Measurements from ENCODE around the gene PRH2. TPM values are rescaled to one million over a fixed set of nuclear protein-coding genes. Genes with fewer than 3 reads are reported as not detected.

Gene PRH2
- polyA plus RNA-seq, 3 donors: not detected

DNA sequence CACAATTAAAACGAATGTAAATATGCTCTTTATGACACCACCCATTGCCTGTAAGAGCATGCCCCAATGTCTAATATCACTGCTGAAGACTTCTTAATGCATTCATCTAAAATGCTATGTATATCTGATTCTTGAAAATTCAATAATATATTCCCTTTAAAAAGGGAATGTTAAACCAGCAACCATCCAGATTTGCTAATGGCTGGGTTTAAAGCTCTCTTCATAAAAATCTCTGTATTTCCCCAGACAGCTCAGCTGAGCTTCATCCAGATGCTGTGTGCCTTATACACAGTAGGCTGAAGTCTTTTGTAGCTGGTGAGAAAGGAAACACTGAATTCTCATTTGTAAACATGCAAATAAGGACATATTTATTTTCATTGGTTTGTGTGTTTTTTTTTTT is 10.1 kb downstream of the PRH2 start, which contains the start of gene TAS2R14:
Gene TAS2R14, minus strand, starts transcription at position 101 of the 400 bp plus-strand sequence. Its CDS starts 56 bp downstream, at position 45.
- no CpG with 5 or more reads among the region's 1 CpG for WGBS (ENCODE audit: insufficient coverage)
- no peak for DNase-seq
- Mint-ChIP-seq H3K27ac (no peak within 1 kb of the TSS), H3K4me1 (peaks cover 3% of the 10 kb centered on the region), H3K4me3 (no peak within 1 kb of the TSS), H3K36me3 (peaks cover 0 to 3% of the 10 kb centered on the region in 2 donors), H3K9me3 (peaks cover 0 to 1% (median 0%) of the 10 kb centered on the region in 7 donors), H3K27me3 (ENCODE audit: low read depth in 3 of 3) (peaks cover 0 to 1% (median 0%) of the 10 kb centered on the region in 3 donors)
- Histone ChIP-seq H3K9me3 (replicated peaks in 1 of 2; ENCODE audit: control insufficient read depth in 1 of 2, insufficient read depth in 1 of 2, low read length in 2 of 2) (no peaks in the 10 kb centered on the region), H4K20me1 (ENCODE audit: insufficient read depth, low read length) (no peaks in the 10 kb centered on the region), H3K4me3 (replicated peaks in 1 of 3; ENCODE audit: low read depth in 2 of 3, low read length in 3 of 3) (no peak within 1 kb of the TSS), H3K4me2 (replicated peaks; ENCODE audit: extremely low read depth, low read length, poor library complexity, severe bottlenecking) (no peak within 1 kb of the TSS), H3K27ac (ENCODE audit: low read depth in 1 of 2, low read length in 2 of 2) (no peak within 1 kb of the TSS), H3K36me3 (replicated peaks in 1 of 2; ENCODE audit: control insufficient read depth in 1 of 2, insufficient read depth in 2 of 2, low read length in 2 of 2) (no peaks in the 10 kb centered on the region), H3K4me1 (ENCODE audit: control insufficient read depth in 1 of 2, insufficient read depth in 2 of 2, low read length in 2 of 2) (no peaks in the 10 kb centered on the region), H3K27me3 (ENCODE audit: control insufficient read depth in 2 of 2, insufficient read depth in 2 of 2, low read length in 2 of 2) (no peaks in the 10 kb centered on the region), H2AFZ (ENCODE audit: insufficient read depth, low read depth, low read length, poor library complexity, severe bottlenecking) (no peak within 1 kb of the TSS), H3K9ac (ENCODE audit: insufficient read depth, low read length, poor library complexity, severe bottlenecking) (no peak within 1 kb of the TSS), H3K79me2 (ENCODE audit: insufficient read depth, low read length) (no peaks in the 10 kb centered on the region)
- intact Hi-C loops (cut with micrococcal nuclease): no loop called here
- TF ChIP-seq, protein P1, sequence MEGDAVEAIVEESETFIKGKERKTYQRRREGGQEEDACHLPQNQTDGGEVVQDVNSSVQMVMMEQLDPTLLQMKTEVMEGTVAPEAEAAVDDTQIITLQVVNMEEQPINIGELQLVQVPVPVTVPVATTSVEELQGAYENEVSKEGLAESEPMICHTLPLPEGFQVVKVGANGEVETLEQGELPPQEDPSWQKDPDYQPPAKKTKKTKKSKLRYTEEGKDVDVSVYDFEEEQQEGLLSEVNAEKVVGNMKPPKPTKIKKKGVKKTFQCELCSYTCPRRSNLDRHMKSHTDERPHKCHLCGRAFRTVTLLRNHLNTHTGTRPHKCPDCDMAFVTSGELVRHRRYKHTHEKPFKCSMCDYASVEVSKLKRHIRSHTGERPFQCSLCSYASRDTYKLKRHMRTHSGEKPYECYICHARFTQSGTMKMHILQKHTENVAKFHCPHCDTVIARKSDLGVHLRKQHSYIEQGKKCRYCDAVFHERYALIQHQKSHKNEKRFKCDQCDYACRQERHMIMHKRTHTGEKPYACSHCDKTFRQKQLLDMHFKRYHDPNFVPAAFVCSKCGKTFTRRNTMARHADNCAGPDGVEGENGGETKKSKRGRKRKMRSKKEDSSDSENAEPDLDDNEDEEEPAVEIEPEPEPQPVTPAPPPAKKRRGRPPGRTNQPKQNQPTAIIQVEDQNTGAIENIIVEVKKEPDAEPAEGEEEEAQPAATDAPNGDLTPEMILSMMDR (IDR thresholded peaks at IDR 0.05): no peak

DNA sequence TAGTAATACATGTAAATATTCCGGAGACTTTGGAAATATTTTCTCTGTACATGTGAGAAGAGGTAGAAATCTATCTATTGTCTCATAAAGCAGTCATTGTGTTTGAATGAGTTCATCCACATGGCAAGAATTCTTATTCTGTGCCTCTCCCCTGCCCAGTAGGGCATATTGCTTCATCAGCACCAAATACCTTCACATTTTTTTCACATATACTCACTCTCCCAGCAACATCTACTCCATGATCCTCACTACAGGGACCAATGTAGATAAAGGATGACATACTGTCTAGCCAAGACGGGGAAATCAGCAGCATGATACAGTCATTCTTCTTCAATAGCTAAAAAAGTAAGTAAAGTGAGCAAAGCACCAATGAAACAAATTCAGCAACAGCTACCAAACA is 11.4 kb downstream of the PRH2 start:
- Histone ChIP-seq H3K9ac (ENCODE audit: insufficient read depth, low read length, poor library complexity, severe bottlenecking) (no peak overlapping the region), H2AFZ (ENCODE audit: insufficient read depth, low read depth, low read length, poor library complexity, severe bottlenecking) (no peak overlapping the region), H4K20me1 (ENCODE audit: insufficient read depth, low read length) (no peaks in the 10 kb centered on the region), H3K4me2 (replicated peaks; ENCODE audit: extremely low read depth, low read length, poor library complexity, severe bottlenecking) (no peak overlapping the region), H3K27me3 (ENCODE audit: control insufficient read depth in 2 of 2, insufficient read depth in 2 of 2, low read length in 2 of 2) (no peaks in the 10 kb centered on the region), H3K4me3 (replicated peaks in 1 of 3; ENCODE audit: low read depth in 2 of 3, low read length in 3 of 3) (no peak overlapping the region), H3K4me1 (ENCODE audit: control insufficient read depth in 1 of 2, insufficient read depth in 2 of 2, low read length in 2 of 2) (no peaks in the 10 kb centered on the region), H3K36me3 (replicated peaks in 1 of 2; ENCODE audit: control insufficient read depth in 1 of 2, insufficient read depth in 2 of 2, low read length in 2 of 2) (no peaks in the 10 kb centered on the region), H3K9me3 (replicated peaks in 1 of 2; ENCODE audit: control insufficient read depth in 1 of 2, insufficient read depth in 1 of 2, low read length in 2 of 2) (peaks cover 0 to 2% of the 10 kb centered on the region in 2 donors), H3K27ac (ENCODE audit: low read depth in 1 of 2, low read length in 2 of 2) (no peak overlapping the region), H3K79me2 (ENCODE audit: insufficient read depth, low read length) (no peaks in the 10 kb centered on the region)
- no peak overlapping the region for H3K27ac Mint-ChIP-seq
- no peak overlapping the region for H3K4me3 Mint-ChIP-seq
- H3K4me1 Mint-ChIP-seq: peaks cover 3% of the 10 kb centered on the region
- no peak for DNase-seq
- H3K9me3 Mint-ChIP-seq: peaks cover under 1 to 6% (median 4%) of the 10 kb centered on the region in 7 donors
- peaks cover 0 to 3% of the 10 kb centered on the region in 2 donors for H3K36me3 Mint-ChIP-seq
- H3K27me3 Mint-ChIP-seq (ENCODE audit: low read depth in 3 of 3): peaks cover 0 to 1% (median 0%) of the 10 kb centered on the region in 3 donors
- TF ChIP-seq, protein P1 (IDR thresholded peaks at IDR 0.05): no peak
- intact Hi-C loops (cut with micrococcal nuclease): no loop called here
- WGBS (ENCODE audit: insufficient coverage): no CpG with 5 or more reads among the region's 2 CpGs

All from CD14-positive monocyte (primary cell).